Heart right ventricle (tissue), 16 donors: Measurements from ENCODE around the gene RHO. TPM values are rescaled to one million over a fixed set of nuclear protein-coding genes. Genes with fewer than 3 reads are reported as not detected.

Experiments
- ATAC-seq, 8 donors: fragments of 200-7000 bp; cut with Tn5 transposase; one replicate each; pipeline ENCODE4 v1.9.1; 2020; ENCODE audit warnings: mild to moderate bottlenecking in 8 of 8, moderate library complexity in 8 of 8, moderate number of reproducible peaks in 1 of 8
- DNase-seq, 2 donors: peaks; one replicate each; pipeline ENCODE4 v3.0.0-alpha.2; 2020
- H3K27ac ChIP-seq, 10 donors: fragments of 200-600 bp; sonication (generic) in 2 of 10; one replicate each; pipeline versions ENCODE4 v1.5.0 to v1.8.0; 2020 to 2022; ENCODE audit warnings: mild to moderate bottlenecking in 3 of 10
- H3K27me3 ChIP-seq, 7 donors: fragments of 200-600 bp; one replicate each; pipeline ENCODE4 v1.8.0; 2021 to 2022; ENCODE audit warnings: mild to moderate bottlenecking in 2 of 7
- H3K36me3 ChIP-seq, 9 donors: fragments of 200-600 bp; sonication (generic) in 1 of 9; one replicate each; pipeline versions ENCODE4 v1.5.0 to v1.8.0; 2020 to 2022; ENCODE audit warnings: mild to moderate bottlenecking in 2 of 9
- H3K4me1 ChIP-seq, 9 donors: fragments of 200-600 bp; sonication (generic) in 1 of 9; one replicate each; pipeline versions ENCODE4 v1.5.0 to v1.8.0; 2020 to 2022; ENCODE audit warnings: mild to moderate bottlenecking in 4 of 9
- H3K4me3 ChIP-seq, 10 donors: fragments of 200-600 bp; sonication (generic) in 2 of 10; one replicate each; pipeline versions ENCODE4 v1.5.0 to v1.8.0; 2020 to 2022; ENCODE audit warnings: mild to moderate bottlenecking in 7 of 10, moderate library complexity in 2 of 10
- H3K9me3 ChIP-seq, 11 donors: fragments of 200-600 bp in 10 of 11; sonication (generic) in 2 of 11; one replicate each; pipeline versions ENCODE4 v1.5.0 to v1.8.0; 2013 to 2022; ENCODE audit warnings: mild to moderate bottlenecking in 2 of 11, control low read depth in 1 of 11, moderate library complexity in 1 of 11
- CTCF ChIP-seq, 9 donors: fragments of 200-600 bp; sonication (generic) in 2 of 9; IDR thresholded peaks; one replicate each; pipeline versions ENCODE4 v1.5.0 to v1.8.0; 2021 to 2022; ENCODE audit warnings: antibody characterized with exemption in 9 of 9, mild to moderate bottlenecking in 5 of 9, moderate library complexity in 1 of 9
- WGBS, 2 donors: extraction: QIAGEN DNeasy Blood & Tissue Kit; methylation state at CpG; one replicate each; pipeline ENCODE4 v1.1.7; 2013; ENCODE audit warnings: inconsistent platforms in 1 of 2; 5-methylcytosine and 5-hydroxymethylcytosine counted together
- intact Hi-C, 10 donors: fragments of 100-400 bp; cut with DNase I; formaldehyde crosslinking; loops; one replicate each; pipeline versions ENCODE4 v1.11.1 to v1.14.2; 2022
- polyA plus RNA-seq, 2 donors: library from polyadenylated mRNA; stranded (reverse); fragments of 200-250 nt; gene quantifications; one replicate each; pipeline ENCODE4 v1.2.3, GENCODE V29; 2013
- total RNA-seq, 10 donors: library from RNA; stranded (reverse); fragmentation: NEBNext Ultra II Directional in 3 of 10; extraction: Animal tissue kit (Norgen Biotek cat#: 25700) in 3 of 10; gene quantifications; one replicate each; pipeline versions ENCODE4 v1.2.1 to v1.2.4, GENCODE V29; 2021 to 2023
- donor health status: Arrhythmogenic right ventricular cardiomyopathy.
- donor health status: ischemic (EF 13 %, LVEDD 7.1; RV severe dilation, severe dysfunction).
- donor health status: healthy with polysubstance abuse.
- donor health status: DM: no; HTN: yes; CAD: no.
- donor health status: DM: no; HTN: no; CAD: no.
- donor health status: ischemic (EF 25% LVEDD 6.9; RV normal size, moderate dysfunction).
- donor health status: ischemic (EF 25% LVEDD 5.7; RV mildly dilated, moderate dysfunction).
- donor health status: healthy.
- donor health status: DM: yes; HTN: yes; CAD: no.
- donor health status: Ischemic cardiomyopathy.
- donor health status: ischemic (EF 35%, LVEDD 5.7; RV mildly dilated, moderate dysfunction).
- donor health status: nonischemic (EF 11% LVEDD 7.7; RV severe dilation, severe dysfunction).
- donor health status: DM: yes; HTN: yes; CAD: no.
- donor health status: PGD.
- donor health status: ischemic (EF 29% LVEDD 5.4; RV normal size, mild dysfunction).
- donor health status: nonischemic (EF 23%, LVEDD 6.1; RV moderate dilation, normal function).

RHO gene
- total and polyA plus RNA-seq, 12 donors: not detected

GRCh38 chr3:129507181-129507831 lies 21.1 kb upstream of the RHO start:
- ATAC-seq (peak; percentile 46 to 84 (median 74)), DNase-seq (peak; percentile 49 to 56)
- TF ChIP-seq CTCF (IDR thresholded peaks at IDR 0.05): no peak
- intact Hi-C loops: loop anchor here in 3 of 10 donors (5.0 to 10.0 kb wide), 4 partner anchors 45 to 427 kb away; no protein-coding TSS in a partner anchor
- H3K9me3 ChIP-seq: no peaks in the 10 kb centered on the region
- no peak overlapping the region for H3K4me3 ChIP-seq
- peaks cover 0 to 58% (median 6%) of the 10 kb centered on the region in 9 donors for H3K36me3 ChIP-seq
- H3K27ac ChIP-seq: peak overlapping the region in 4 of 10 donors; percentile 12 to 36 (median 28)
- 48 to 51% methylated on average over 9 of the region's 9 CpGs for WGBS, 2 donors
- peaks cover 6 to 63% (median 47%) of the 10 kb centered on the region in 9 donors for H3K4me1 ChIP-seq
- H3K27me3 ChIP-seq: no peaks in the 10 kb centered on the region

DNA sequence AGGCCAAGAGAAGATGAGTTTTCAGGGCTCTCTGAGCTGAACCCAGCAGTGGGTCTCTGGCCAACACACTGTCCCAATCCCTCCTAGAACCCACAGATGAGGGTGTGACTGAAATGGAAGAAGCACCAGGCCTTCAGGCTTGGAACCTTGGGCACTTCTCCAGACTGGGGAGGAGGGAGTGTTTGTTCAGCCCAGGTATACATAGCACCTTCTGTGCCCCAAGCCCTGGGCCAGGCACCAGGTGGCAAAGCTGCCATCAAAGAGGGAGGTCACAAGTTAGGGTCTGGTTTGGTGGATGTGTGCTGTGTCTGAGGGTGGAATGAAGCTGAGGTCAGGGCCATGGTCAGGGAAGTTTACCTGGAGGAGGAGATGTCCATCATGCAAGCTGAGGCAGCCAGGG lies 15.8 kb upstream of the RHO start:
- TF ChIP-seq CTCF (IDR thresholded peaks at IDR 0.05): no peak
- peaks cover 0 to 45% (median 8%) of the 10 kb centered on the region in 9 donors for H3K36me3 ChIP-seq
- no peak for DNase-seq
- no peak overlapping the region for H3K27ac ChIP-seq
- H3K4me1 ChIP-seq: peaks cover 0 to 17% (median 11%) of the 10 kb centered on the region in 9 donors
- intact Hi-C loops: no loop called here
- H3K4me3 ChIP-seq: no peak overlapping the region
- no peaks in the 10 kb centered on the region for H3K9me3 ChIP-seq
- H3K27me3 ChIP-seq: no peaks in the 10 kb centered on the region
- ATAC-seq: no peak

DNA sequence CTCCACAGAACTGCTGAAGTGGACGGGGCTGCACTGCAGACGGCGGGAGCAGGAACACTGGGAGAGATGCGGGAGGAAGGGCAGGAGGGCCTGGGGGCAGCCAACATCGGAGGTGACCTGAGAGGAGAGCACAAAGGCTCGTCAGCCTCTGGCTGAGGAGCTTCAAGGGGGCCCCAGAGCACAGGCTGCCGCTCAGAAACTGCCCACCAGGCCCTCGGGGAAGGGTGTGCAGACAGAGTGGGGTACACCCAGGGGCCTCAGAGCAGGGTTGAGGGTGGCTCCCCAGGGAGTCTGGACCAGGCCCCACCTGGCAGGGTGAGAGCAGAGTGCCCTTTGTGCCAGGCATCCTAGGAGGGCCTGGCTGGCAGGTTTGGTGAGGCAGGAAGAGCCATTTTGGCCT lies 14.7 kb upstream of the RHO start:
- no peaks in the 10 kb centered on the region for H3K27me3 ChIP-seq
- H3K4me1 ChIP-seq: peaks cover 0 to 13% (median 6%) of the 10 kb centered on the region in 9 donors
- WGBS, 2 donors: 86 to 94% methylated on average over 8 of the region's 8 CpGs
- no peaks in the 10 kb centered on the region for H3K9me3 ChIP-seq
- no peak for DNase-seq
- no peak overlapping the region for H3K4me3 ChIP-seq
- TF ChIP-seq CTCF (IDR thresholded peaks at IDR 0.05): no peak
- intact Hi-C loops: no loop called here
- H3K36me3 ChIP-seq: peaks cover 0 to 53% (median 8%) of the 10 kb centered on the region in 9 donors
- ATAC-seq: peak in 3 of 8 donors; percentile 5 to 28 (median 6)
- peak overlapping the region in 1 of 10 donors; percentile 46 for H3K27ac ChIP-seq

DNA sequence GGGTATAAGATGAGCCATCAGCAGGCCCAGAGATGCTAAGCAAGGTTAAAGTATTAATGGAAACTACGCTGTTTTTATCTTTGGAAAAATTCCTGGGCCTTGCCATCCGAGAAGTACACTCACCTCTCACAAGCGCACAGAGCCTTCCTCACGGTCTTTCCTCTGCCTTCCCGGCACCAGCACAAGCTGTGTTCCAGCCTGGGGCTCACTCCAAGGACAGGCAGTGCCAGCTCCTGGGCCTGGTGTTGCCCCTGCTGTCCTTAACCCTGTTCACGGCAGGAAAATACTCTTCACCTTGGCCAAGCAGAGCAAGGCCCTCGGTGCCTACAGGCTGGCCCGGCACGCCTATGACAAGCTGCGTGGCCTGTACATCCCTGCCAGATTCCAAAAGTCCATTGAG lies 14.3 kb upstream of the RHO start:
- no peak overlapping the region for H3K4me3 ChIP-seq
- intact Hi-C loops: no loop called here
- no peaks in the 10 kb centered on the region for H3K9me3 ChIP-seq
- no peaks in the 10 kb centered on the region for H3K27me3 ChIP-seq
- ATAC-seq: peak in 4 of 8 donors; percentile 33 to 89 (median 48)
- H3K27ac ChIP-seq: peak overlapping the region in 1 of 10 donors; percentile 46
- peaks cover 0 to 13% (median 6%) of the 10 kb centered on the region in 9 donors for H3K4me1 ChIP-seq
- no peak for TF ChIP-seq CTCF (IDR thresholded peaks at IDR 0.05)
- peaks cover 0 to 57% (median 8%) of the 10 kb centered on the region in 9 donors for H3K36me3 ChIP-seq
- WGBS, 2 donors: 83 to 95% methylated on average over 10 of the region's 10 CpGs
- no peak for DNase-seq
